BJ (cell line): ENCODE data around the gene TMEM94. TPM values are rescaled to one million over a fixed set of nuclear protein-coding genes. Genes with fewer than 3 reads are reported as not detected.

Experiments used
- CTCF ChIA-PET: fragments of 350-600 bp; formaldehyde crosslinking; extraction: SDS; loops from one replicate; lab custom pipeline; 2021; ENCODE audit warnings: antibody characterized with exemption, inconsistent platforms; lab: Yijun Ruan, JAX
- POLR2A ChIA-PET: fragments of 300-600 bp; sonication (Branson Sonifier 250); formaldehyde crosslinking; extraction: SDS; loops from one replicate; lab custom pipeline; 2021; ENCODE audit warnings: antibody characterized with exemption; lab: Charles Lee
- DNase-seq: peaks from one replicate; pipeline ENCODE4 v3.0.0-alpha.2; 2011; ENCODE audit warnings: low read depth
- H3K27me3 ChIP-seq: 2 replicates; pipeline ENCODE4 v1.6.0; 2011; ENCODE audit warnings: low read length; ENCODE audit not compliant: control insufficient read depth, insufficient read depth
- H3K36me3 ChIP-seq: 2 replicates; pipeline ENCODE4 v1.5.1; 2011; ENCODE audit warnings: low read length; ENCODE audit not compliant: control insufficient read depth, insufficient read depth
- H3K4me3 ChIP-seq: 2 replicates; pipeline ENCODE4 v1.5.1; 2011; ENCODE audit warnings: low read depth, mild to moderate bottlenecking, control low read depth, low read length
- polyA plus RNA-seq: library from polyadenylated mRNA; depleted of rRNA; stranded (reverse); fragments of >200 nt; gene quantifications from 2 replicates; pipeline ENCODE4 v1.2.3, GENCODE V29; 2011
- TF ChIP-seq, protein P1 (sequence below): IDR thresholded peaks from 2 replicates; pipeline ENCODE4 v1.5.1; 2011; ENCODE audit warnings: low read depth, mild to moderate bottlenecking, control low read depth, inconsistent platforms, low read length, moderate library complexity; ENCODE audit not compliant: insufficient read depth

TMEM94 gene
- polyA plus RNA-seq, 1 experiment, result 35.5 TPM

DNA sequence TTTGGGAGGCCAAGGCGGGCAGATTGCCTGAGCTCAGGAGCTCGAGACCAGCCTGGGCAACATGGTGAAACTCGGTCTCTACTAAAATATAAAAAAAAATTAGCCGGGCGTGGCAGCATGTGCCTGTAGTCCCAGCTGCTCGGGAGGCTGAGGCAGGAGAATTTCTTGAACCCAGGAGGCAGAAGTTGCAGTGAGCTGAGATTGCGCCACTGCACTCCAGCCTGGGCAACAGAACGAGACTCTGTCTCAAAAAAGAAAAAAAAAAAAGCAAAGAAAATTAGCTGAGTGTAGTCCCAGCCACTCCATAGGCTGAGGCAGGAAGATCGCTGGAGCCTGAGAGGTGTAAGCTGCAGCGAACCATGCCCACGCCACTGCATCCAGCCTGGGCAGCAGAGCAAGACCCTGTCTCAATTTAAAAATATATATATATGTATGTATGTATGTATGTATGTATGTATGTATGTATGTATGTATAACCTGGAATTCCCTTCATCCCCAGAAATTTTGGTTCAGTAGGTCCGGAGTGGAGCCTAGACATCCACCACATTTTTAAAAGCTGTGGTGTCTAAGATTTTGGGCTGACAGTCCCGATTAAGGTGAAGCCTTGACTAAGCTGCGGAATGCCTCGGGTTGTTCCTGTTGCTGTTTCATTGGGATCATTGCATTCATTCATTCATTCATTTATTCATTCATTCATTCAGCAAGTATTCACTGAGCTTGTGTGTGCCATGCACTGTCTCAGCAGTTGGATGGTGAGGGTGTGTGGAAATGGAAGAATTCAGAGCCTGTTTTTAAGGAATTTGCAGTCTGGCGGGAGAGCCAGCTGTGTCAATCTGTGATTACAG is 25.9 kb downstream of the TMEM94 start:
- POLR2A ChIA-PET, result no interaction called here
- no peak for DNase-seq
- TF ChIP-seq, protein P1, sequence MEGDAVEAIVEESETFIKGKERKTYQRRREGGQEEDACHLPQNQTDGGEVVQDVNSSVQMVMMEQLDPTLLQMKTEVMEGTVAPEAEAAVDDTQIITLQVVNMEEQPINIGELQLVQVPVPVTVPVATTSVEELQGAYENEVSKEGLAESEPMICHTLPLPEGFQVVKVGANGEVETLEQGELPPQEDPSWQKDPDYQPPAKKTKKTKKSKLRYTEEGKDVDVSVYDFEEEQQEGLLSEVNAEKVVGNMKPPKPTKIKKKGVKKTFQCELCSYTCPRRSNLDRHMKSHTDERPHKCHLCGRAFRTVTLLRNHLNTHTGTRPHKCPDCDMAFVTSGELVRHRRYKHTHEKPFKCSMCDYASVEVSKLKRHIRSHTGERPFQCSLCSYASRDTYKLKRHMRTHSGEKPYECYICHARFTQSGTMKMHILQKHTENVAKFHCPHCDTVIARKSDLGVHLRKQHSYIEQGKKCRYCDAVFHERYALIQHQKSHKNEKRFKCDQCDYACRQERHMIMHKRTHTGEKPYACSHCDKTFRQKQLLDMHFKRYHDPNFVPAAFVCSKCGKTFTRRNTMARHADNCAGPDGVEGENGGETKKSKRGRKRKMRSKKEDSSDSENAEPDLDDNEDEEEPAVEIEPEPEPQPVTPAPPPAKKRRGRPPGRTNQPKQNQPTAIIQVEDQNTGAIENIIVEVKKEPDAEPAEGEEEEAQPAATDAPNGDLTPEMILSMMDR, result no peak
- Histone ChIP-seq H3K36me3 (no peaks in the 10 kb centered on the region; the same call in none of the 2 replicates), H3K4me3 (no peak overlapping the region), H3K27me3 (no peaks in the 10 kb centered on the region)
- CTCF ChIA-PET, result interaction anchor here (0.5 to 2.1 kb wide), 3 partner anchors 34 to 272 kb away, joined by 3 to 5 read pairs (median 4); partner anchors contain the start of genes LLGL2 and TSEN54

DNA sequence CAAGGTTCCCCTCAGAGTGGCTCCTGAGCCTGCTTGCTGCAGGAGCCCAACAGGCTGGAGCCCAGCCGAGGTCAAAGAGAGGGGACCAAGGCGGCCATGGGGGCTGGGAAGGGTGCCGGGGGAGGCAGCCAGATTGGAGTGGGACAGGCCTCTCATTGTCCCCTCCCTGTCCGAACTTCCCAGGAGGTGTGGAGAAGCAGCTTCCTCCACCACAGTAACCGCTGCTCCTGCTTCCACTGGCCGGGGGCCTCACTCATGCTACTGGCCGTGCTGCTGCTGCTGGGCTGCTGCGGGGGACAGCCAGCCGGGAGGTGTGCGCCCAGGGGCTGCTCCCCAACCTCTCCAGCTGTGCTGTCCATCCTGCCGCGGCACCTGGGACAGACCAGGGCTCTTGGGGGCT is 29.3 kb downstream of the TMEM94 start:
- no peak for DNase-seq
- Histone ChIP-seq H3K27me3 (no peaks in the 10 kb centered on the region), H3K36me3 (no peaks in the 10 kb centered on the region; the same call in none of the 2 replicates), H3K4me3 (no peak overlapping the region)
- TF ChIP-seq, protein P1, result no peak
- ChIA-PET CTCF (interaction anchor here (0.8 kb wide), 1 partner anchor 185 kb away, joined by 3 read pairs; no protein-coding TSS in a partner anchor), POLR2A (no interaction called here)

- Histone ChIP-seq H3K27me3 (no peaks in the 10 kb centered on the region), H3K4me3 (no peak overlapping the region), H3K36me3 (no peaks in the 10 kb centered on the region; the same call in none of the 2 replicates)
- ChIA-PET CTCF (interaction anchor here (0.8 to 1.6 kb wide), 2 partner anchors 62 to 184 kb away, joined by 3 read pairs; no protein-coding TSS in a partner anchor), POLR2A (no interaction called here)
- DNase-seq, result no peak
- TF ChIP-seq, protein P1, result no peak
Measured at GRCh38 chr17:75486151-75486550, 29.7 kb downstream of the TMEM94 start.

DNA sequence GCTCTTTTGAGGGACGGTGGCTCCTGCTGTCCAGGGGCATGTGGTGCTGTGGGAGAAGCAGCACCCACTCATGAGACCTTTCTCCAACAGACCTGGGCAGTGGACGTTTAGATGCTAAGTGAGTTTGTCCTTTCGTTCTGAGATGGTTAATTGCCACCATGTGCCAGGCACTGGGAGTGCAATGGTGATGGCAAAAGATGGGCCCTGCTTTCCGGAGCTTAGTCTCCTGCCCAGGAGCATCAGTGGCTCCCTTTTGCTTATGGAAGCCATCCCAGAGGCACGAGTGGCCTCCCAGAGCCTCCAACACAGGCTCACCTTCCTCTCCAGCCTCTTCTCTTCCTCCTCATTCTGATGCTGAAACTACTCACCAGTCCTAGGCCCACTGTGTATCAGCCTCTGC is 30.5 kb downstream of the TMEM94 start:
- no peak overlapping the region for H3K4me3 ChIP-seq
- ChIA-PET POLR2A (no interaction called here), CTCF (interaction anchor here (0.6 to 1.7 kb wide), 5 partner anchors 10 to 71 kb away, joined by 3 to 4 read pairs (median 3); no protein-coding TSS in a partner anchor)
- H3K36me3 ChIP-seq, result peaks cover 1% of the 10 kb centered on the region
- no peak for DNase-seq
- H3K27me3 ChIP-seq, result no peaks in the 10 kb centered on the region
- TF ChIP-seq, protein P1, result no peak

- no peak for DNase-seq
- POLR2A ChIA-PET, result no interaction called here
- Histone ChIP-seq H3K27me3 (no peaks in the 10 kb centered on the region), H3K36me3 (peaks cover 4% of the 10 kb centered on the region), H3K4me3 (no peak overlapping the region)
- TF ChIP-seq, protein P1, result no peak
- CTCF ChIA-PET, result interaction anchor here (0.6 to 1.7 kb wide), 8 partner anchors 10 to 70 kb away, joined by 3 to 5 read pairs (median 3); partner anchors contain the start of gene TMEM94
Measured at GRCh38 chr17:75487351-75488070, 31.1 kb downstream of the TMEM94 start.
